ENCODE results near the gene CFAP57.
A peak's percentile ranks its signal among the peaks of the same experiment; 100 is the strongest.

DNA sequence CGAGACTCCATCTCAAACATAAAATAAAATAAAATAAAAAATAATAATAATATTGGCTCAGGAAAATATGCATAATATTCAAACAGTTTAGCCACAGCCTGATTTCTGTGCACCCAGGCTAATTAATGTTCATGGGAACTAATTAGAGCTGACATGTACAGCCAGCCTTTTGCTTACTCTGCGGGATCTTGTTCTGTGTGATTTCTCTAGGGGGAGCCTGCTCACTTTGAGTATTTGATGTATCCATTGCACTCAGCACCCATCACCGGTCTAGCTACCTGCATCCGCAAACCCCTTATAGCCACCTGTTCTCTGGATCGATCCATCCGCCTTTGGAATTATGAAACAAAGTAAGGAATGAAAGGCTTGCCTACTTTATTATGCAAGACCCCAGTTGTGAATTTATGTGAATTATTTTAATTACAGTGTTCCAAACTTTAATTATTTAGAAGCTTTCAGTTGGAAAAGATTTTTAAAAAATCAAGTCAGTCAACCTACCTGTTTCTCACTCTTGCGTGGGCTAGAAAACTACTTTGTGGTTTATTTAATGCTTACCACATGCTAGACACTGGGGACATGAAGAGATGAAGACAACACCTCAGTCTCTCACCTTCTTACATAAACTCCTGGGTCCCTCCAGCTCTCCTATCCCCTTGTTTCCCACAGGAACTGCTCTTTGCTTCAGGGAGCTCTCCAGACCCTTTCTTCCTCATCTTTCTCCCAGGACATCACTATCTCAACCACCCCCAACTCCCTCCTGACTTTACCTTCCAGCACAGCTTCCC is 25.4 kb downstream of the CFAP57 start:
- TF ChIP-seq, protein P1, sequence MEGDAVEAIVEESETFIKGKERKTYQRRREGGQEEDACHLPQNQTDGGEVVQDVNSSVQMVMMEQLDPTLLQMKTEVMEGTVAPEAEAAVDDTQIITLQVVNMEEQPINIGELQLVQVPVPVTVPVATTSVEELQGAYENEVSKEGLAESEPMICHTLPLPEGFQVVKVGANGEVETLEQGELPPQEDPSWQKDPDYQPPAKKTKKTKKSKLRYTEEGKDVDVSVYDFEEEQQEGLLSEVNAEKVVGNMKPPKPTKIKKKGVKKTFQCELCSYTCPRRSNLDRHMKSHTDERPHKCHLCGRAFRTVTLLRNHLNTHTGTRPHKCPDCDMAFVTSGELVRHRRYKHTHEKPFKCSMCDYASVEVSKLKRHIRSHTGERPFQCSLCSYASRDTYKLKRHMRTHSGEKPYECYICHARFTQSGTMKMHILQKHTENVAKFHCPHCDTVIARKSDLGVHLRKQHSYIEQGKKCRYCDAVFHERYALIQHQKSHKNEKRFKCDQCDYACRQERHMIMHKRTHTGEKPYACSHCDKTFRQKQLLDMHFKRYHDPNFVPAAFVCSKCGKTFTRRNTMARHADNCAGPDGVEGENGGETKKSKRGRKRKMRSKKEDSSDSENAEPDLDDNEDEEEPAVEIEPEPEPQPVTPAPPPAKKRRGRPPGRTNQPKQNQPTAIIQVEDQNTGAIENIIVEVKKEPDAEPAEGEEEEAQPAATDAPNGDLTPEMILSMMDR (conservative IDR thresholded peaks at IDR 0.05; ENCODE audit: low read length) = 0 out of 2 replicates have a peak, but pooled peaks have one; percentile 31
- no peak for TF ChIP-seq EZH2phosphoT487 (IDR thresholded peaks at IDR 0.05; ENCODE audit: borderline replicate concordance)
